H1 (cell line): ENCODE data around the gene LHFPL2. TPM values are rescaled to one million over a fixed set of nuclear protein-coding genes. Genes with fewer than 3 reads are reported as not detected.

Experiments
- CTCF ChIA-PET: fragments of 300-600 bp; sonication (Branson Sonifier 250); formaldehyde crosslinking; loops from one replicate; lab custom pipeline; 2021; ENCODE audit not compliant: partially characterized antibody; lab: Charles Lee
- POLR2A ChIA-PET: fragments of 300-600 bp; sonication (Branson Sonifier 250); formaldehyde crosslinking; loops from one replicate; lab custom pipeline; 2021; ENCODE audit warnings: inconsistent platforms; ENCODE audit not compliant: partially characterized antibody; lab: Charles Lee
- DNase-seq, 2 experiments: peaks; one replicate each; pipeline versions ENCODE4 v3.0.0 to v3.0.0-alpha.2; 2010 to 2022; ENCODE audit warnings: low spot score in 2 of 2, low read depth in 1 of 2, mixed read lengths in 1 of 2
- FAIRE-seq: peaks from 2 replicates; lab custom pipeline; 2011; peaks lifted over from hg19 to GRCh38; lab: Jason Lieb, UNC
- H2AFZ ChIP-seq: 2 replicates; pipeline ENCODE4 v1.8.1; 2012; ENCODE audit warnings: low read length, inconsistent platforms
- H2AK5ac ChIP-seq: 2 replicates; pipeline ENCODE4 v1.6.1; 2013; ENCODE audit warnings: low read depth, low read length
- H2BK120ac ChIP-seq: replicated peaks from 2 replicates; pipeline ENCODE3; 2013; ENCODE audit warnings: low read depth, low read length, inconsistent platforms
- H2BK12ac ChIP-seq: 2 replicates; pipeline ENCODE4 v1.6.1; 2013; ENCODE audit warnings: low read depth, low read length
- H2BK15ac ChIP-seq: 2 replicates; pipeline ENCODE4 v1.6.1; 2013; ENCODE audit warnings: low read length
- H2BK20ac ChIP-seq: 2 replicates; pipeline ENCODE4 v1.6.1; 2013; ENCODE audit warnings: low read length
- H2BK5ac ChIP-seq: 2 replicates; pipeline ENCODE4 v1.6.1; 2013; ENCODE audit warnings: low read depth, low read length
- H3K14ac ChIP-seq: 2 replicates; pipeline ENCODE4 v1.6.1; 2013; ENCODE audit warnings: inconsistent platforms; ENCODE audit not compliant: insufficient read length
- H3K18ac ChIP-seq: 2 replicates; pipeline ENCODE4 v1.6.1; 2013; ENCODE audit warnings: low read length; ENCODE audit errors: extremely low read depth
- H3K23ac ChIP-seq: 2 replicates; pipeline ENCODE4 v1.6.1; 2013; ENCODE audit warnings: inconsistent platforms; ENCODE audit not compliant: insufficient read length
- H3K23me2 ChIP-seq: 2 replicates; pipeline ENCODE4 v1.6.1; 2013; ENCODE audit warnings: low read depth, low read length
- H3K27ac ChIP-seq: 2 replicates; pipeline ENCODE4 v1.6.1; 2011; ENCODE audit warnings: low read depth, low read length, inconsistent platforms
- H3K27me3 ChIP-seq, 4 experiments: replicated peaks in 1 of 4; 1 replicate in 1 of 4; 2 replicates in 3 of 4; pipeline versions ENCODE4 v1.6.1 to v1.8.1; 2011 to 2013; ENCODE audit warnings: low read length in 3 of 4, mild to moderate bottlenecking in 3 of 4, inconsistent platforms in 2 of 4, mixed read lengths in 2 of 4, moderate library complexity in 1 of 4; ENCODE audit not compliant: control insufficient read depth in 3 of 4, insufficient read depth in 3 of 4; ENCODE audit errors: extremely low read depth in 1 of 4
- H3K36me3 ChIP-seq, 4 experiments: 2 replicates each; pipeline versions ENCODE4 v1.6.1 to v1.8.1; 2011 to 2013; ENCODE audit warnings: mild to moderate bottlenecking in 4 of 4, low read length in 3 of 4, moderate library complexity in 2 of 4, control low read depth in 1 of 4, inconsistent platforms in 1 of 4; ENCODE audit not compliant: insufficient read depth in 4 of 4, control insufficient read depth in 2 of 4
- H3K4ac ChIP-seq: replicated peaks from 2 replicates; pipeline ENCODE3; 2013; ENCODE audit warnings: low read length, low read depth, mixed read lengths, inconsistent platforms; ENCODE audit not compliant: insufficient read length
- H3K4me1 ChIP-seq, 4 experiments: replicated peaks in 1 of 4; 1 replicate in 1 of 4; 2 replicates in 3 of 4; pipeline versions ENCODE4 v1.6.1 to v1.8.1; 2011 to 2013; ENCODE audit warnings: low read length in 3 of 4, inconsistent platforms in 2 of 4, mixed read lengths in 1 of 4; ENCODE audit not compliant: insufficient read depth in 4 of 4, control insufficient read depth in 3 of 4
- H3K4me2 ChIP-seq, 2 experiments: 2 replicates each; pipeline versions ENCODE4 v1.6.1 to v1.8.1; 2011 to 2013; ENCODE audit warnings: low read depth in 2 of 2, low read length in 2 of 2, control low read depth in 1 of 2, inconsistent platforms in 1 of 2, mild to moderate bottlenecking in 1 of 2; ENCODE audit not compliant: insufficient read depth in 1 of 2
- H3K4me3 ChIP-seq, 4 experiments: fragments of 200-600, 300-600 bp in 1 of 4; sonication (generic), shearing (Covaris generic), sonication (Bioruptor Twin) in 1 of 4; 2 replicates each; pipeline versions ENCODE4 v1.5.1 to v1.8.1; 2011 to 2016; ENCODE audit warnings: low read length in 4 of 4, low read depth in 3 of 4, control low read depth in 2 of 4, inconsistent platforms in 2 of 4, mild to moderate bottlenecking in 2 of 4, mixed read lengths in 1 of 4, moderate library complexity in 1 of 4; ENCODE audit not compliant: insufficient read depth in 2 of 4; ENCODE audit errors: extremely low read depth in 1 of 4
- H3K56ac ChIP-seq: replicated peaks from 2 replicates; pipeline ENCODE3; 2013; ENCODE audit warnings: low read depth, mild to moderate bottlenecking, mixed read lengths, low read length, inconsistent platforms; ENCODE audit not compliant: insufficient read length
- H3K79me1 ChIP-seq: 2 replicates; pipeline ENCODE4 v1.6.1; 2013; ENCODE audit warnings: low read depth, low read length, control low read depth
- H3K79me2 ChIP-seq, 2 experiments: 2 replicates each; pipeline versions ENCODE4 v1.6.1 to v1.8.1; 2012 to 2013; ENCODE audit warnings: low read length in 2 of 2, mild to moderate bottlenecking in 2 of 2, inconsistent platforms in 1 of 2; ENCODE audit not compliant: insufficient read depth in 2 of 2, control insufficient read depth in 1 of 2
- H3K9ac ChIP-seq, 4 experiments: replicated peaks in 1 of 4; 1 replicate in 1 of 4; 2 replicates in 3 of 4; pipeline versions ENCODE4 v1.6.1 to v1.8.1; 2011 to 2013; ENCODE audit warnings: low read depth in 3 of 4, low read length in 3 of 4, control low read depth in 2 of 4, mild to moderate bottlenecking in 2 of 4, moderate library complexity in 2 of 4, inconsistent platforms in 1 of 4; ENCODE audit errors: extremely low read depth in 1 of 4
- H3K9me3 ChIP-seq, 2 experiments: 2 replicates each; pipeline versions ENCODE4 v1.6.1 to v1.8.1; 2012 to 2013; ENCODE audit warnings: mild to moderate bottlenecking in 2 of 2, moderate library complexity in 2 of 2, control low read depth in 1 of 2, inconsistent platforms in 1 of 2, low read depth in 1 of 2, low read length in 1 of 2, mixed read lengths in 1 of 2; ENCODE audit not compliant: insufficient read depth in 2 of 2
- H4K20me1 ChIP-seq, 2 experiments: replicated peaks in 1 of 2; 2 replicates each; pipeline versions ENCODE3 to v1.8.1; 2011 to 2013; ENCODE audit warnings: inconsistent platforms in 2 of 2, low read length in 2 of 2, mild to moderate bottlenecking in 1 of 2; ENCODE audit not compliant: insufficient read depth in 2 of 2, control insufficient read depth in 1 of 2
- H4K5ac ChIP-seq: 2 replicates; pipeline ENCODE4 v1.6.1; 2013; ENCODE audit warnings: low read length, low read depth, mixed read lengths, inconsistent platforms; ENCODE audit not compliant: insufficient read length
- H4K8ac ChIP-seq: 2 replicates; pipeline ENCODE4 v1.8.0; 2013; ENCODE audit warnings: mild to moderate bottlenecking, moderate library complexity, low read length, inconsistent platforms; ENCODE audit not compliant: insufficient read depth; ENCODE audit errors: extremely low read depth
- H4K91ac ChIP-seq: replicated peaks from 2 replicates; pipeline ENCODE3; 2013; ENCODE audit warnings: low read length, mixed read lengths, inconsistent platforms; ENCODE audit not compliant: insufficient read length
- EGR1 ChIP-seq: IDR thresholded peaks from 2 replicates; pipeline ENCODE4 v1.6.1; 2011; ENCODE audit warnings: low read depth, low read length, borderline replicate concordance
- polyA plus RNA-seq, 7 experiments: library from polyadenylated mRNA; depleted of rRNA in 3 of 7; stranded (reverse) in 5 of 7; unstranded in 2 of 7; fragments of >200 nt in 5 of 7; fragments of 200-250 nt in 2 of 7; gene quantifications; 1 replicate in 5 of 7; 2 replicates in 1 of 7; 4 replicates in 1 of 7; pipeline versions ENCODE4 v1.2.1 to v1.2.3, GENCODE V29; 2011 to 2013; ENCODE audit warnings: missing spikeins in 2 of 7, mixed read lengths in 2 of 7
- total RNA-seq: library from RNA; stranded (reverse); fragmentation: NEBNext Ultra II Directional; extraction: Animal tissue kit (Norgen Biotek cat#: 25700); gene quantifications from 2 replicates; pipeline ENCODE4 v1.2.1, GENCODE V29; 2021

Gene LHFPL2
- total and polyA plus RNA-seq, 2 of the 8 experiments (the other 6 are each of a cell fraction or from before 2014, with no cell fraction given) = 9.6 to 43.0 TPM

DNA sequence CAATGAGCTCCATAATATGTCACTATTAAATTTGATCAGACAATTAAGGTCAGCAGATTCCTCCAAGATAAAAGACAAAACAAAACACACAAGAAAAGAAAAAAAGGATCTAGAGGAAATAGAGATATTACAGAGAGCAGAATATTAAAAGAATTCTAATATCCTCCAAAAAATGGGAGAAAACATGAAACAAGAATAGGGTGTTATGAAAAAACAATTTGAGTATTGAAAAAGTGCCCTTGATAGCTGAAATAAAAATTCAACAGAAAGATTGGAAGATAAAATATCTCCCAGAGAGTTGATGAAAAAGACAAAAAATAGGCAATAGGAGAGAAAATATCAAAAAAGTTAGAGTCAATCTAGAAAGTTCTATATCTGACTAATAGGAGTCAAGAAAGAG lies 44.8 kb upstream of the LHFPL2 start:
- Histone ChIP-seq H3K4me1 (peaks cover 0 to 10% (median 0%) of the 10 kb centered on the region in 4 experiments; a peak in 1 of 7 replicates), H3K27ac (no peak overlapping the region), H3K4ac (no peak overlapping the region), H3K18ac (no peak overlapping the region), H3K79me1 (no peaks in the 10 kb centered on the region), H3K56ac (no peak overlapping the region), H2BK120ac (no peak overlapping the region), H2BK15ac (no peak overlapping the region), H3K79me2 (no peaks in the 10 kb centered on the region), H2AFZ (no peak overlapping the region), H3K23ac (no peak overlapping the region), H4K5ac (no peak overlapping the region), H2BK5ac (no peak overlapping the region), H2BK12ac (no peak overlapping the region), H3K9me3 (0 out of 4 replicates have a peak, but pooled peaks cover 0 to 2% of the 10 kb centered on the region in 2 experiments), H4K20me1 (no peaks in the 10 kb centered on the region), H3K27me3 (no peaks in the 10 kb centered on the region), H3K4me3 (no peak overlapping the region), H3K23me2 (no peaks in the 10 kb centered on the region), H4K8ac (no peak overlapping the region), H2AK5ac (no peak overlapping the region), H3K36me3 (no peaks in the 10 kb centered on the region), H3K4me2 (no peak overlapping the region), H3K9ac (no peak overlapping the region), H3K14ac (no peak overlapping the region), H2BK20ac (no peak overlapping the region), H4K91ac (no peak overlapping the region)
- CTCF ChIA-PET = no interaction called here
- no peak for DNase-seq
- POLR2A ChIA-PET = no interaction called here
- no peak for FAIRE-seq
- TF ChIP-seq EGR1 = no peak
